GM21447 (cell line): ENCODE results near the gene C11orf58.

Experiments
- ATAC-seq: cut with Tn5 transposase; IDR thresholded peaks from one replicate; pipeline ENCODE4 v1.9.1; 2021; ENCODE audit not compliant: unreplicated experiment

The C11orf58 gene

DNA sequence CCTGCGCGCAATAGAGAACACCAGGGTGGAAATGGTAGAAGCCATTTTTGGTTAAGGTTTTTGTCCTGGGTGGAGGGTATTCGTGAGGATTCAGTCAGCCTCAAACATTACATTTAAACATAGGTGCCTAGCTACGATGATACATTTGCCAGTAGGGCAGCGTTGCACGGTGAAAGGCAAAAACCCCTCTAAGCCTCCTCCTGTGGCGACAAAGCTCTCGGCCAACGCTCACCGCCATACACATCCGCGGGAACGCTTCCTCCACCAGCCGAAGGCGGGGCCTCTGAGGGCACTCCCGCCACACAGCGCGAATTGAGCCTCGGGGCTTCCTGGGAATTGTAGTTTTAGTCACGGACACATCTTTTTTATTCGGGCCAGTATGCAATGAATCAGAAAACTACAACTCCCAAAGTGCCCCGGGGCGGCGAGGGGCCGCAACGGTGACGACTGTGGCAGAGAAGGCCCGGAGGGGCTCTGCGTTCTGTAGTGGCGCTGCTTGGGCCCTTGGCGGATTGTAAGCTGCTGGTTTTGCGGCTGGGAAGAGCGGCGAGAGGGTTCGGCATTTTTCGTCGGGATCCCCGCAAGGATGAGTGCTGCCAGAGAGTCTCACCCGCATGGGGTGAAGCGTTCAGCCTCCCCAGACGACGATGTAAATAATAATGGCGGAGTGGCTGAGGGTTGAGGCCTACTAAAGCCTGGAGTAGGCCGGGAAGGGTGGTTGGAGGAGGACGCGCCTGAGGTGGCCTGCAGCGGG, at the start of gene C11orf58:
Gene C11orf58 (plus strand): TSS at position 455 of the 754 bp plus-strand sequence. CDS start 132 bp downstream, at position 587.
- peak; percentile 97 for ATAC-seq

- ATAC-seq = no peak
Observed at GRCh38 chr11:16690086-16690485, 48.4 kb upstream of the C11orf58 start.

DNA sequence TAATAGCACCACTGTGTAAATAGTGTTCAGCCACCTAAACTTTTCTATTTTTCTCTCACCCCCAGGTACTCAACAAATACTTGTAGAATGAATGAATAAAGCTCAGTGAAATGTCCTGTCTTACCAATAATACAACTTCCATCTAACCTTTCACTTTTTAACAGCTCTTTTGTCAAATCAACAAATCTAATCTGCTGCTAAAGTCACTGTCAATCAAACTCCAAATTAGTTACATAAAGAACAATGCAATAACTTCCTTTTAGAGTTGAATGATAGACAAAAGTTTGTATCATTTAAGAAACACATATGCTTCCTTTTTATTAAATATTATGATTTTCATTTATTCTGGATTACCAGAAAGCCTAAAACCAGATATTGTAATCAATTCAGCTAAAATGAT, 34.7 kb upstream of the C11orf58 start:
- no peak for ATAC-seq

GRCh38 chr11:16713594-16713993, 24.9 kb upstream of the C11orf58 start:
- ATAC-seq = no peak

DNA sequence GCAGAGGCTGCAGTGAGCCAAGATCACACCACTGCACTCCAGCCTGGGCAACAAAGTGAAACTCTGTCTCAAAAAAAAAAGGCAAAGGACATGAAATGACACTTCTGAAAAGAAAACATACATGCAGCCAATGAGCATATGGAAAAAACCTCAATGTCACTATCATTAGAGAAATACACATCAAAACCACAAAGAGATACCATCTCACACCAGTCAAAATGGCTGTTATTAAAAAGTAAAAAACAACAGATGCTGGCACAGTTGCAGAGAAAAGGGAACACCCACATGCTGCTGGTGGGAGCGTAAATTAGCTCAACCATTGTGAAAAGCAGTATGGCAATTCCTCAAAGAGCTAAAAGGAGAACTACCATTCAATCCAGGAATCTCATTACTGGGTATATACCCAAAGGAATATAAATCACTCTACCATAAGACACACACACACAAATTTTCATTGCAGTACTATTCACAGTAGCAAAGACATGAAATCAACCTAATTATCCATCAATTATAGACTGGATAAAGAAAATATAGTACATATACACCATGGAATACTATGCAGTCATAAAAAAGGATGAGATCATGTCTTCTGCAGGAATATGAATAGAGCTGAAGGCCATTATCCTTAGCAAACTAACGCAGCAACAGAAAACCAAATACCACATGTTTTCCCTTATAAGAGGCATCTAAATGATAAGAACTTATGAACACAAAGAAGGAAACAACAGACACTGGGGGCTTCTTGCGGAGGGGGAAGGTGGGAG, 15.7 kb upstream of the C11orf58 start:
- no peak for ATAC-seq

DNA sequence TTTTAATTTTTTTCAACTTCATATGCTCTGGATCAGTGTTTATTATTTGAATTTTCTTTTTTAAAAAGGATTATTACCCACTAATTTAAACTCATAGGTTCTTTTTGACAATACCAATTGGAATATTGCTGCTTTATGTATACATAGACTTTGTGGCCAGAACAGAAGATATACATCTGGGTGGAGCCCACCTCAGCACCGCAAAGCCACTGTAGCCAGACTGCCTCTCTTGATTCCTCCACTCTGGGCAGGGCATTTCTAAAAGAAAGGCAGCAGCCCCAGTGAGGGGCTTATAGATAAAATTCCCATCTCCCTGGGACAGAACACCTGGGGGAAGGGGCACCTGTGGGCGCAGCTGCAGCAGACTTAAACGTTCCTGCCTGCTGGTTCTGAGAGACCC, 10.6 kb upstream of the C11orf58 start:
- ATAC-seq = no peak

DNA sequence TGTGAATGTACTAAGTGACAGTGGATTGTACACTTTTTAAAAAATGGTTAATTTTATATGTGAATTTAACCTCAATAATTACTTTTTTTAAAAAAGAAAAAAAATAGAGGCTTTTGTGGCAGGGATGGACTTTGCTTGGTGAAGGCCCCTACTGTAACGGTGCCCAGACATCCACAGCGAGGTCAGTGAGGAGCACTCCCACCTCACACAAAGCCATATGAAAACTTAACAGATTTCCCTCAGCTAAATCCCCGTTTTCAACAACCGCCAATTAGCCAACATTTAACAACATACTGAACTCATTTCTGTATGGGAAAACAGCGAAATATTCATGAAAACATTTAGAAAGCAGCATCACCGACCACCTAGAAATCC, 642 bp upstream of the C11orf58 start:
- peak; percentile 11 for ATAC-seq

- no peak for ATAC-seq
Observed at GRCh38 chr11:16738947-16739815, 734 bp downstream of the C11orf58 start.

DNA sequence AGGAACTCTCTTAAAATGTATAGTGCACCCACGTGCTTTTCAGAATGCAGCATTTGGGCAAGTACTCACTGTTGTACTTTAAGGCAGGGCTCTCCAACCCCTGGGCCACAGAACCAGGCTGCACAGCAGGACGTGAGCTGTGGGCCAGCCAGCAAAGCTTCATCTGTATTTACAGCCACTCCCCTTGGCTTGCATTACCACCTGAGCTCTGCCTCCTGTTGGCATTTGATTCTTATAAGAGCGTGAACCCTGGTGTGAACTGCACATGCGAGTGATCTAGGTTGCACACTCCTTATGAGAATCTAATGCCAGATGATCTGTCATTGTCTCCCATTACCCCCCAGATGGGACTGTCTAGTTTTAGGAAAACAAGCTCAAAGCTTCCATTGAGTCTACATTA, 3.0 kb downstream of the C11orf58 start:
- ATAC-seq = no peak

DNA sequence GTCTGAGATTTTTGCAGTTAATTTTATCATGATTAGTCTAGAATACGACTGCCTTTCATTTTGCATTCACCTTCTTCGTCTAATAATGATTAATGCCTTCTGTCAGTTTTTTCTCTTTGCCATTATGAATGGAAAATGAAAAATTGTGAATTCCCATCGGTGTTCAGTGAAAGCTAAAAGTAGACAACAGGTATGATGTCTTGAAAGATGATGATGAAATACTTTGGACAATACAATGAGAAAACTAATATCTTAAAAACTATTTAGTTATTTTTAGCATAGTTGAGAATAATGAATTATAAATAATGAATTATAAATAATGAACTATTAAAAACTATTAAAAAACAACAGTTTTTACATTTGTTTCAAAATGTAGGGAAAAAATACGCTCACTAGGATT, 5.0 kb downstream of the C11orf58 start:
- no peak for ATAC-seq

DNA sequence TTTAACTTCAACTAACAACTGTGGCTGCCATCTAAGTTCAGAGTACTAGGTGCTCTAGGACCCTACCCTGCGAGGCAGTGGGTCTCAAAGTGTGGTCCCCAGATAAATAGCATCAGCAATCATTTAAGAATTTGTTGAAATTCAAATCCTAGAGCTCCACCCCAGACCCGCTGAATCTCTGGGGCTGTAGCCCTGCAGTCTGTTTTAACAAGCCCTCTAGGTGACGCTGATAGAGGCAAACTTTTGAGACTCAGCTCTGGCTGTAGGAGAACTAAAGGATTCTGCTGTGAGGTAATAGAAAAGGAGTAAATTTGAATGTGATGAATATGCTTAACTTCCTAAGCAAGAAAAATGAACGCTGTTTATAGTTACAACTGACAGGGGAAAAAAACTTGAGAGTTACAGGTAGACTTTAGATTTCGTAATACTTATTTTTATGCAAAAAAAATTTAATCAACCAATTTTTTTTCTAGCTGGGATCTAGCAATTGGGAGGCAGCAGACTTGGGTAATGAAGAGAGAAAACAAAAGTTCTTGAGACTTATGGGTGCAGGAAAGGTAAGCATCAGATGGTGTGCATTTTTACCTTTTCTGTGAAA, 5.8 kb downstream of the C11orf58 start:
- ATAC-seq = no peak

GRCh38 chr11:16745950-16746605, 7.6 kb downstream of the C11orf58 start:
- no peak for ATAC-seq

GRCh38 chr11:16749092-16749491, 10.6 kb downstream of the C11orf58 start:
- ATAC-seq = no peak

DNA sequence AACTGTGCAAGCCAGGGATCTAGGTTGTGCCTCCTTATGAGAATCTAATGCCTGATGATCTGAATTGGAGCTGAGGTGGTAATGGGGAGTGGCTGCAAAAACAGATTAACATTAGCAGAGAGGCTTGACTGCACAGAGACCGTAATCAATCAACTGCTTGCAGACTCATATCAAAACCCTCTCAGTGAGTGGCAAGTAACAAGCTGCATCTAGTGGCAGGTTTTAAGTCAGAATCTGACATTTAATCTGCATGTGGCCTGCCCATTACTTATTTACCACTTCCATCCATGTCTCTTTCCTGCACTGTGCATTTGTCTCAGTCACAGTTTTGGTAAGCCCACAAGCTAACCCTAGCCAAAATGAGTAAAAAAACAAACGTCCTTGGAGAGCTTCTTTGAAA, 11.2 kb downstream of the C11orf58 start:
- no peak for ATAC-seq

GRCh38 chr11:16750417-16750816, 12.0 kb downstream of the C11orf58 start:
- ATAC-seq = no peak

DNA sequence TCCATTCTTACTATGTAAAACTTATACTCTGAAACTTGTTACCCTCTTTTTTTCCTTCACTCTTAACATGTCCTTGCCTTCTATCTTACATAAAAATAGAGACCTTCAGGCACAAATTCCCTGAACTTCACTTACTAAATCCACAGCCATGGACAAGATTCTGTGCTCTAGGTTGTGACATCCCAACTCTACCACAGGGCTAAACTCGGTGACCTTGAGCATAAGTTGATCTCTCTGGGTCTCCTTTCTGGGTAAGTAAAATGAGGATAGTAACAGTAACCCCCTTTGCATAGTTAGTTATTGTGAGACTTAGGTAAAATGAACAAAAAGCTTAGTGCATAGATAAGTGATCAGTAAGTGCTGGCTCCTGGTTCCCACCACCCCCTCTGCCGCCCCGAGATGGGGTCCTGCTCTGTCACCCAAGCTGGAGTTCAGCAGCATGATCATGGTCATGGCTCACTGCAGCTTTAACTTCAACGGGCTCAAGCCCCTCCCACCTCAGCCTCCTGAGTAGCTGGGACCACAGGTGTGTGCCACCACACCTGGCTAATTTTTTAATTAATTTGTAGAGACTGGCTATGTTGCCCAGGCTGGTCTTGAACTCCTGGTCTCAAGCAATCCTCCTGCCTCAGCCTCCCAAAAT, 20.1 kb downstream of the C11orf58 start:
- ATAC-seq = no peak

GRCh38 chr11:16759857-16760508, 21.5 kb downstream of the C11orf58 start:
- ATAC-seq = no peak

GRCh38 chr11:16763746-16764145, 25.3 kb downstream of the C11orf58 start:
- no peak for ATAC-seq

GRCh38 chr11:16764888-16765287, 26.4 kb downstream of the C11orf58 start:
- ATAC-seq = no peak

- no peak for ATAC-seq
Observed at GRCh38 chr11:16767137-16767536, 28.7 kb downstream of the C11orf58 start.
